ENCODE results near the gene GPR137B. TPM values are rescaled to one million over a fixed set of nuclear protein-coding genes. Genes with fewer than 3 reads are reported as not detected.

The GPR137B gene
- total and polyA plus RNA-seq, 3 donors from 2014 or later: 8.4 to 18.3 (median 13.3) TPM

DNA sequence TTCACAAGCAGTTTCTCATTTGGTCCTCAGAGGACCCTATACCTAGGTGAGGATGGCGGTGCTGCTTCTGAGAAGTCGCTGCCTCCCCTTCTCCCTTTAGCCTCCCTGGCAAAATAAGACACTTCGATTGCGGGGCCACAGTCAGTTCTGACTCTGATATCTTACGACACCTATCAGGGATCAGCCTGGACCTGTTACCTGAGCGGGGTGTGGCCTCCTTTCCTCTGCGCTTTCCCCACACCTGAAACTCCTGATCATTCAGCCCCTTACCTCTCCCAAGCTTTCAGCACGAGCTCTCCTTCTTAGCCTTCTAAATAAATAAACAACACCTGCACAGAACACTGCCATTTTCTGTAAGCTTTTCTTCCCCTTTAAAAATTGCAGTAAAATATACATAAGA lies 24.6 kb upstream of the GPR137B start:
- H3K27me3 ChIP-seq: no peaks in the 10 kb centered on the region
- no peaks in the 10 kb centered on the region for H3K36me3 ChIP-seq (ENCODE audit: low read depth, missing control alignments)
- no peak overlapping the region for H3K4me3 ChIP-seq
- no peak for DNase-seq
- H3K4me1 ChIP-seq: no peaks in the 10 kb centered on the region
- WGBS, 2 donors: 88% methylated on average over 8 of the region's 8 CpGs
- intact Hi-C loops (cut with DNase I; ENCODE audit: low total_unique reads): no loop called here
- no peak for TF ChIP-seq POLR2A (IDR thresholded peaks at IDR 0.05)
- TF ChIP-seq, protein P1, sequence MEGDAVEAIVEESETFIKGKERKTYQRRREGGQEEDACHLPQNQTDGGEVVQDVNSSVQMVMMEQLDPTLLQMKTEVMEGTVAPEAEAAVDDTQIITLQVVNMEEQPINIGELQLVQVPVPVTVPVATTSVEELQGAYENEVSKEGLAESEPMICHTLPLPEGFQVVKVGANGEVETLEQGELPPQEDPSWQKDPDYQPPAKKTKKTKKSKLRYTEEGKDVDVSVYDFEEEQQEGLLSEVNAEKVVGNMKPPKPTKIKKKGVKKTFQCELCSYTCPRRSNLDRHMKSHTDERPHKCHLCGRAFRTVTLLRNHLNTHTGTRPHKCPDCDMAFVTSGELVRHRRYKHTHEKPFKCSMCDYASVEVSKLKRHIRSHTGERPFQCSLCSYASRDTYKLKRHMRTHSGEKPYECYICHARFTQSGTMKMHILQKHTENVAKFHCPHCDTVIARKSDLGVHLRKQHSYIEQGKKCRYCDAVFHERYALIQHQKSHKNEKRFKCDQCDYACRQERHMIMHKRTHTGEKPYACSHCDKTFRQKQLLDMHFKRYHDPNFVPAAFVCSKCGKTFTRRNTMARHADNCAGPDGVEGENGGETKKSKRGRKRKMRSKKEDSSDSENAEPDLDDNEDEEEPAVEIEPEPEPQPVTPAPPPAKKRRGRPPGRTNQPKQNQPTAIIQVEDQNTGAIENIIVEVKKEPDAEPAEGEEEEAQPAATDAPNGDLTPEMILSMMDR (IDR thresholded peaks at IDR 0.05): no peak
- H3K9me3 ChIP-seq: no peaks in the 10 kb centered on the region
- no peak overlapping the region for H3K27ac ChIP-seq

DNA sequence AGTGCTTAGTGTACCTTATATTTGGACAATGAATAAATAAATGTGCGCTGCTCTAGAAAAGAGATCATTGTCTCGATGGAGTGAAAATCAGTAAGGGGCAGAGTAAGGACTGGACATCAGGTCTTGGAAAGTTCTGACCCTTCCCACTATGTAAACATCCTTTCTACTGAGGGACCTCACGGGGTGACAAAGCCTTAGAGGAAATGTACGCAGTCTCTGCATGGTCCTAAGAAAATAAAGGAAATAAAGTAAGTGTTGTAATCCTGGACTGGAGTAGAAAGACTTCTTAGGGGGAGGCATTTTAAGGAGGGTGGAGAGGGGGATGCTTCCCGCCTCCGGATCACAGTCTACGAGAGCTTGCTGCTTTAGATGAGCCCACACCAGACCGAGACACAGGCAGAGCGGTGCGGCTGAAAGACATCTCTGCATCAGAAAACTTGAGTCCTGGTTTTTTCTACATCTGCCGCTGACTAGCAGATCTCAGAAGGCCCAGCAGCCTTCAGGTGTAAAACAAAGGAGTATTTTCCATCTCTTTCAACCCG lies 22.3 kb upstream of the GPR137B start:
- H3K27ac ChIP-seq: no peak overlapping the region
- intact Hi-C loops (cut with DNase I; ENCODE audit: low total_unique reads): no loop called here
- no peak for DNase-seq
- 63 to 65% methylated on average over 12 of the region's 12 CpGs for WGBS, 2 donors
- TF ChIP-seq, protein P1 (IDR thresholded peaks at IDR 0.05): no peak
- no peak for TF ChIP-seq POLR2A (IDR thresholded peaks at IDR 0.05)
- no peaks in the 10 kb centered on the region for H3K27me3 ChIP-seq
- no peaks in the 10 kb centered on the region for H3K36me3 ChIP-seq (ENCODE audit: low read depth, missing control alignments)
- H3K4me3 ChIP-seq: no peak overlapping the region
- no peaks in the 10 kb centered on the region for H3K4me1 ChIP-seq
- H3K9me3 ChIP-seq: no peaks in the 10 kb centered on the region

DNA sequence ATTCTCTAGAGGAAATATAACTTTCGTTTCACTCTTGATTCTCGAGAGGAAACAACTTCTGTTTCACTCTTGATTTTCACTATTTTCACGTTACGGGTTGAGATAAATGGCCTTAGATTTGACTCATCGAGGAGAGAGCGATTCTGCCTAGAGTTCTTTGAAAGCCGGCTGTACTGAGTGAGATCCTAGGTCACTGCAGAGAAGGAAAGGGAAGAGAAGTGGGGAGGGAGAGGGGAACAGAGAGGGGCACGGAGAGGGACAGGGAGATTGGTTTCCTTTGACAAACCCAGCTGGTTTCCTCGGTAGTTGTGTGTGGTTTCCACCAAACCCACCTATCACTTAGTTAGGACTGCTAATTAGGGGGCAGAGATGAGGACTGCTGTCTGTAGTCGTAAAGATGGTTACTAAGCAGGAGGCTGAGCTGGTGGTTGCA lies 21.6 kb upstream of the GPR137B start:
- WGBS, 2 donors: 69 to 76% methylated on average over 10 of the region's 10 CpGs
- H3K4me3 ChIP-seq: no peak overlapping the region
- intact Hi-C loops (cut with DNase I; ENCODE audit: low total_unique reads): no loop called here

DNA sequence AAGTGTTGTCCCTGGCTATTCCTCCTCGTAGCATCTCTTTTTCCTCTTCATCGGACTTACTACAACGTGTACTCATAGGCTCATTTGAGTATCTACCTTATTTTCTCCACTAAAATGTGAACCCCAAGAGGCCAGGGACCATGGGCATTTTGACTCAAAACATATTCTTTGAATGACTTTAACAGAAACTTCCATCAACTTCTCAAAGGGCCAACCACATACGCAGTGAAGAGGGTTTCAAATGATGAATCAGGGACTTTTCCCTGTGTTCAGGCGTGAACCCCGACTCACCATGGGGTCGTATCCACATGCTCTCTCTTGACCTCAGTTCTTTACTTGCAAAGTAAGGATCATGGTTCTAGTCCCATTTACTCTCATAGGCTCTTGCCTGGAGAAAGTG lies 20.2 kb upstream of the GPR137B start:
- Histone ChIP-seq H3K4me3 (no peak overlapping the region), H3K4me1 (no peaks in the 10 kb centered on the region), H3K36me3 (ENCODE audit: low read depth, missing control alignments) (no peaks in the 10 kb centered on the region), H3K9me3 (no peaks in the 10 kb centered on the region), H3K27ac (no peak overlapping the region), H3K27me3 (no peaks in the 10 kb centered on the region)
- 92 to 95% methylated on average over 7 of the region's 7 CpGs for WGBS, 2 donors
- intact Hi-C loops (cut with DNase I; ENCODE audit: low total_unique reads): no loop called here
- no peak for TF ChIP-seq POLR2A (IDR thresholded peaks at IDR 0.05)
- TF ChIP-seq, protein P1 (IDR thresholded peaks at IDR 0.05): no peak
- DNase-seq: no peak

More for the DNA sequence above, 21.6 kb upstream of the GPR137B start:
- TF ChIP-seq, protein P1 (IDR thresholded peaks at IDR 0.05): no peak
- TF ChIP-seq POLR2A (IDR thresholded peaks at IDR 0.05): no peak
- H3K27ac ChIP-seq: no peak overlapping the region
- no peaks in the 10 kb centered on the region for H3K27me3 ChIP-seq
- no peaks in the 10 kb centered on the region for H3K4me1 ChIP-seq
- no peaks in the 10 kb centered on the region for H3K9me3 ChIP-seq
- no peak for DNase-seq
- no peaks in the 10 kb centered on the region for H3K36me3 ChIP-seq (ENCODE audit: low read depth, missing control alignments)

DNA sequence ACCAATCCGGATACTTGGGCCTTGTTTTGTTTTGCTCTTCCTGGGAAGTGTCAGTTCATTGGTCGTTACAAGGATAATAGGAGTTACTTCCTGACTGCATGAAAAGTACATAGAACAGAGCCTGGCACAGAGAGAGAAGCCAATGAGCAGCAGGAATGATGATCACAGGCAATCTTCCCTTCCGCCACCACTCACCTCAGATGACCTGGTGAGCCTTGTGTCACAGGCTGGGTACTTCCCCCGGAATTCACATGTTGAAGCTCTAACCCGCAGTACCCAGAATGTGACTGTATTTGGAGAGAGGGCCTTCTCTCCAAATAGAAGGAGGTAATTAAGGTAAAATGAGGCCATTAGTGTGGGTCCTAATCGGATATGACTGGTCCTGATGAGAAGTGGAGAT lies 18.8 kb upstream of the GPR137B start:
- H3K9me3 ChIP-seq: no peaks in the 10 kb centered on the region
- H3K36me3 ChIP-seq (ENCODE audit: low read depth, missing control alignments): no peaks in the 10 kb centered on the region
- no peak overlapping the region for H3K4me3 ChIP-seq
- WGBS, 2 donors: 76 to 90% methylated on average over 6 of the region's 6 CpGs
- H3K27me3 ChIP-seq: no peaks in the 10 kb centered on the region
- no peak for TF ChIP-seq POLR2A (IDR thresholded peaks at IDR 0.05)
- TF ChIP-seq, protein P1 (IDR thresholded peaks at IDR 0.05): no peak
- H3K27ac ChIP-seq: no peak overlapping the region
- no peak for DNase-seq
- no peaks in the 10 kb centered on the region for H3K4me1 ChIP-seq
- intact Hi-C loops (cut with DNase I; ENCODE audit: low total_unique reads): no loop called here
